Fibroblast of skin of scalp (primary cell): ENCODE results near the gene MATCAP1.
A peak's percentile ranks its signal among the peaks of the same experiment; 100 is the strongest.

Experiments used
- DNase-seq: peaks from one replicate; pipeline ENCODE4 v3.0.0-alpha.2; 2013

The MATCAP1 gene

DNA sequence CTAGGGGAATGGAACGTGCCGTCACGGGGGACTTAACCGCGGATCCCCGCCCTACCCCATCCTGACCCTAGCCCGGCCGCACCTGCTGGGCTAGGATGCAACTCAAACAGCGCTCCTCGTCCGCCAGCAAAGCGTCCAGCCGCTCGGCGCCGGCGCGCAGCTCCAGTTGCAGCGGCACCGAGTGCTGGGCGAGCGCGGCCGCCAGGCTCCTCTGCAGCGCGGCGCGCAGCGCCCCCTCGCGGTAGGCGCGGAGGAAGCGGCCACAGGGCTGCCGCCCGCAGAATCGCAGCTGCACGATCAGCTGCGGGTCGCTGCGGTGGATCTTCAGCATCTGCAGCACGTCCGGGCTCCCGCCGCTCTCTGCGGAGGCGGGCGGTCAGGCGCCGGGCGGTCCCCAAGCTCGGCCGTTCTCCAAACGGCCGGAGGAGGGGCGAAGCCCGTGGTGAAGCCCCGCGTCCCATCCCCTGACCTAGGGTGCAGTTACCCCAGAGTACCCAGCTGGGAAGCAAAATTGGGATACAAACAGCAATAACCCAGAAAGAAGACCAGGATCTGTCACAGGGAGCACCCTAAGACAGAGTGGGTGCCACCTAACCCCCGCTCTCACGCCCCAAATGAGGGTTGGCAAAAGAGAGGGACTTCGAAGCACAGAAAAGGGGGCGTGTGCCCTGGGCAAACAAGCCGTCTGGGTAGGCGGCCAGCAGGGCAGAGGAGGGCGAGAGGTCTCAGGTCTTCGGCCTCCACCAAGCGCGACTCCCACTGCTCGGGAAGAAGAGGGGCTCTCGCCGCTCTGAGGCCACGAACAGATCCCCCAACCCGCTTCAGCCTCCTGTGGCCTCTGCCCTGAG lies 28.2 kb downstream of the MATCAP1 start:
- DNase-seq = peak; percentile 65

DNA sequence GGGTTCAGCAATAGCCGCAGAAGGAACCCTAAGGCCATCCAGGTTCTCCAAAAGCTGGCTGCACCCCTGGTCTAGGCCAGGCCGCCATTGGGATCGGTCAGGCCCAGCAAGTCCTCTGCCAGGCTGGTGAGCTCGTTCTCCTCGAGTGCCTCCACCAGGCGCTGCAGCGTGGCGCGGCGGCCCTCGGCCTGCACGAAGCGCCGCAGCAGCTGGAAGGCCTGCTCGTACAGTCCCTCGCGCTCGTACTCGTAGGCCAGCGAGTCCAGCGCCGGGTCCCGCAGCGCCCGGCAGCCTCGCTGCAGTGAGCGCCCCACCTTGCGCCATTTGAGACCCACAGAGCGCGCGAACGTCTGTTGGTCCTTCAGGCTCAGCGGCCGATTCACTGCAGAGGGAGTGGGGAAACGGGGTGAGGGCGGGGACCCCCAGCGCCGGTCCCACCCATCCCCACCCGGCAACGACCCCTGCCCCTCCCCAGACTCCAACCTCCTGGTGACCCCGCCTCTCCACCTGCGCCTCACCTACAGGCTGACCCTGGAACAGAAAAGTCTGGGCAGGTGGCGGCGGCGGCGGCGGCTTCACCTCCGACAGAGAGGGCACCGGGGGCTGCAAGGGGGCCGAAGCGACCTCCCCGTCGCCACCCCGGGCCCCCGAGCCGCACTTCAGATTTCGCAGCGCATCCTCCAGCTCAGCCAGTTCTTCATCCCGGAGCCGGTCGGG lies 29.0 kb downstream of the MATCAP1 start:
- no peak for DNase-seq

DNA sequence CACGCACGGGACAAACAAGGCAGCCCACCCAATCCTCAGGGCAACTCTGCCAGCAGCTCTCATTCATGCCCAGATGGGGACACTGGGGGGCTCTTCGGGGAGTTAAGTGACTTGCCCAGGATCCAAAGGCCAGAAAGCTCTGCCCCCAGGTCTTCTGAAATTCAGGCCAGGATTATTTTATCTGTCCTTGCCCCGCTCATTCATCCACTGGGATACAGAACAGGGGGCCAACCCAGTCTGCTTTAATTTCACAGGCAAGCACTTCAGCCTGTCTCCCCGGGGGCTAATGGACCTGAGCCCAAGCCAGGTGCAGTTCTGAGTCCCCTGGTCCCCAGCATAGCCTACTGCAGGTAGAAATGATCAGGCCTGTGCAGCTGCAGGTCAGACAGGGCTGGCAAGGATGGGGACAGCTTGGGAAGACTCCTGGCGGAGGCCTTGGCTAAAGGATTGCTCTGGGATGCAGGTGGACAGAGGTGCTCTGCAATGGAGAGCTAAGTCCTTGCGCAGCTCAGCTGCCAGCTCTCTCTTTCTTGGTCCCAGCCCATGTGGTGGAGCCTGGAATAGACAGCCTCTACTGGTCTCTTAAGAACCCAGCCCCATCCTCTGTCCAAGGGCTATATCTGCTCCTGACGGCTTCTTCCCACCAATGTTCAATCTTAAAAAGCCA lies 32.2 kb downstream of the MATCAP1 start:
- DNase-seq = no peak

DNA sequence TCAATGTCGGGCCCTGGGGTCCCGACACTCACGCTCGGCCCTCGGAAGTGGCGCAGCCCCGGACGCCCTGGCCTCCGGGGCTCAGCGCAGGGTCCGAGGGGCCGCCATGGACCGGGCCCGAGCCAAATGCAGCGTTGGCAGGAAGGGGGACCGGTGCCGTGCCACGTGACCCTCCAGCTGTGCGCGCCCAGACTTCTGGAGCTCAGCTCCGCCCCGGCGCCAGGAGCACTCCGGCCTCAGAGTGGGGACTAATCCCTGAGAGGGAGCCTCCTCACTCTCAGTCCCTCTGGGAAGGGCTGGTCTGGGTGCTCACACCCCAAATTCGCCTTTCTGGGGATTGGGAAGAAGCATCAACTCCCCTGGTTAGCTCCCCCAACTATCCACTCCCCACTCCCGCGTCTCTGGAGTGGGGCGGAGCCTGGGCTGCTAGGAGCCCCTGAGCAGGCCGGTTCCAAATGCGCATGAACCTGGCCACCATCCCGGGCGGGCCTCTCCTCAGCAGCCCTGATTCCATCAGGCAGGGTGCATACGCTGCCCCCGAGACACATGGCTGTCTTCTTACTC lies 32.8 kb downstream of the MATCAP1 start, which contains the start of gene B3GNT9:
TSS of gene B3GNT9 (minus strand) at position 166 of the 564 bp plus-strand sequence. CDS start 513 bp downstream, outside the sequence.
- peak; percentile 76 for DNase-seq

DNA sequence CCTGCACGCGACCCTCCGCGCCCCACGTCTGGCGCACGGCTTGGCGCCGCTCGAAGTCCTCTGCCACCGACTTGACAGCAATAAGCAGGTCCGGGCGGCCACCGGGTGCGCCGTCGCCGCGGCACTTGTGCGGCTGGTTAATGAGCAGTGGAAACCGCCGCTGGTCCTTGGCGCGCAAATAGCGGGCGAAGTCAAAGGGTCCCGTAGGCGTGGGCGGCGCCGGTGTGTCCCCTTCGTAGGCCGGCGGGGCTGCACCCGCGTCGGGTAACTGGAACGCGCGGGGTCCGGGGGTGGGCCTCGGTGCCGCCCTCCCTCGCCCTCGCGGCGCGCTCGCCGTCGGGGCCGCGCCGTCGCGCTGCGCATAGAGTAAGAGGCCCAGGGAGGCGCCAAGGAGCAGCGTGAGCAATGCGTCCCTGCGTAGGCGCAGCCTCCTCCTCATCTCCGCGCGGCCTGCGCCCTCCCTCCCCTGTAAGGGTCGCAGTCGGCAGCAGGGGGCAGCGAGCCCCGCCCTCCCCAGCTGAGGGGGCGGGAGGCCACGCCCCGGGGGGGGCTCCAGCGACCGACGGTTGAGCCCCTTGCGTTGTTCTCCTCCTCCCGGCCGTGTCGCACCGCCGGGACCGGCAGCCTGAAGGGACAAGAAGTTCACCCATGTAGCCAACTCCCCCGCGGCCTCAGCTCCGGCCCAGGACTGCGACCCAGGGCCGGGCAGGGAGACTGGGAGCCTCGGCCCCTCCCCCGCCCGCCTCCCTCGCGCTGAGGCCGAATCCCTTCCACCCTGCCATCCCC lies 33.5 kb downstream of the MATCAP1 start:
- DNase-seq = peak; percentile 73

DNA sequence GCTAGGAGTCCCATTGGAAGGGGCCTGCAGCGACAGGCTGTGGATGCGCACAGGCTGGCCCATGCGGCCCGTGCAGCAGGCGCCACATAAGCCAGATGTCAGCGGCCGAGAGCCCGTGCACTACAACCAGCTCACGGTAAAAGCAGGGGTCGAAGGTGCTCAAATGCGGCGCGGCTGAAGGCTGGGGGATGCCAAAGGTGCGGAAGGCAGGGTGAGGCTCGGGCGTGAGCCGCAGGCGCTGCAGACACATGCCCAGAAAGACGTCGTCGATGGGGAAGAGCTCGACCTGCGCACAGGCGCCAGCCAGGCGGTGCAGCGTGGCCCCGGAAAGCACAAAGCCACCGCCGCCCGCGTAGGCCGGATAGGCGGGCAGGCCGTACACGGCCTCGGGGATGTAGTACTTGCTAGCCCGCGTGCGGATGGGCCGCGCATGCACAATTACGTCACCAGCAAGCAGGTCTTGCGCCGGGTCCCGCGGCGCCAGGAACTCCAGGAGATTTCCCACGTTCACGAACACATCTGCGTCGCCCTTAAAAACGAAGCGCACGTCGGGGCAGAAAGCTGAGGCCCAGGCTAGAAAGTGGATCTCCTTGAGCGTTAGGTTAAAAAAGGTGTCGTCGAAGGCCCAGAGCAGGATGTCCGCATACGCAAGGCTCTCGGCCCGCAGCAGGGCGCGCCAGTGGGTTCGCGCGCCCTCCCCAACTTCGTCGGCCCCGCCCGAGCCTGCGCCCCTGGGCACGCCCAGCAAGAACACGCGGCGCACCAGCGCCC lies 34.3 kb downstream of the MATCAP1 start:
- DNase-seq = no peak

DNA sequence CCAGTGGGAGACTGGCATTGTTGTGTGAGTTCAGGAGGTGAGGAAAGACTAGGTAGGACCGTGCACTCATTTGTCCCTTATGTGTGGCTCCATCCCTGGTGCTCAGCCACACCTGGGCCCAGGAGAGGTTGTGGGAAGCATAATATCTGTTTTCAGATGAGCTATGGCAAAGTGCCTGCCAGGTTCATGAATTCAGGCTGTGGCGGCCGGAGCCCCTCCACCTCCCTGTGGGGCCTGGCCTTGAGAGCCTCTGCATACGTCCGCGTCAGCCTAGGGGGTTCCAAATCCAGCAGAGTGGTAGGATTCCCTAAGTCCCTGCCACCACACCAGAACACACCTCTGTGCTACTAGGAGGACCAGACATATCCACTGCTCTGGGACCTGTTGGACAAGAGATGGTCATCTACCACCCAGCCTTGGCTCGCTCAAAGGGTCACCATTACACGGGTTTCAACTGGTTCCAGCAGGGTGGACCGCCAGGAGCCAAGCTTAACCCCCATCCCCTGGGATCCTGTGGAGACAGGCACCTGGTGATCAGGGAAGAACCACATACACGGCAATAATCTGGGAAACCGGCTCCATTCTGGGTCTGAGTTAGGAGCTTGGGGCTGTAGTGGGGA lies 35.0 kb downstream of the MATCAP1 start:
- no peak for DNase-seq

DNA sequence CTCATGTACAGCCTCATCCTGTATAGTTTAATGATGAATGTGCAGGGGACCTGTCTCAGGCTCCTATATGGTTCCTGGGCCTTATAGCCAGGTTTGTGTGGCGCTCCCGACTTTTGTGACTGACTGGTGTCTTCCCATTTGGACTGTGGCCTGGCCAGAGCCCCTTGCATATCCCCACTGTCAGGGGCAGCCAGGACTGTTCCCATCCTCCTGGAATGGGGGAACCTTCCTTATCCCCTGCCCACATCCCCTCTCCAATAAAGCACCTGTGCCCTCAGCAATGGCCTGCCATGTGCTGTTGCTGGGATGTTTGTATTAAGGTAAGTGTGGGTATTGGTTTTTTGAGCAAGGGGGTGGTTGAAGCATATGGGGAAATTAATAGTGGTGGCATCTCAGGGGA lies 35.5 kb downstream of the MATCAP1 start:
- DNase-seq = no peak

DNA sequence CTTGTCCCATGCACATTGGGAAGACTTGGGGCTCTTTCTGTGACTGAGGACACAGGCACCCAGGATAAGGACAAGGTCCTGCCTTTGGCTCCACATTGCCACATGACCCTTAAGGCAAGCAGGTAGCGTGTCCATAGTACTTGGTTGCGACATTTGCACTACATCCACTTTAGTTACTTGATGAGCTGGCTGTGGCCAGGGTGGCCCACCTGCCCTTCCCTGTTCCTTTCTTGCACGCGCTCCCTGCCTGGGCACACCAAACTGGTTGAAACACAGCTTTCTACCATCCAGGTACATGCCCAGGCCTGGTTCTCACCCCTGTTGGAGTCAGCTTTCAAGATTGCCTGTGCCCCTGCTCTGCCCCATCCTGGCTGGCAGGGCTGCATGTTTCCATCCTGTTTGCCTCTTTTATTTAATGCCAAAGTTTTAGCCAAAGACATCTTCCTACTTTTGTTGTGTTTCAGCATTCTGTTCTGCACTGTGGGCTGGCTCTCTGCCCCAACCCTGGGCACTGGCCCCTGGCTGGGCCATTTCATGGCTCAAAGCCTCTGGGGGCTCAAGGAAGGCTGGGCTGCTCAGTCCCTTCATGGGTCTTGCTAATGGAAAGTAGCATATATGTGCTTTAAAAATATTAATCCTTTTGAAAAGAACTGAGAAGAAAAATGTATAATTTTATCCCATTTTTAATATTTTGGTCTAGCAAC lies 36.2 kb downstream of the MATCAP1 start:
- no peak for DNase-seq

DNA sequence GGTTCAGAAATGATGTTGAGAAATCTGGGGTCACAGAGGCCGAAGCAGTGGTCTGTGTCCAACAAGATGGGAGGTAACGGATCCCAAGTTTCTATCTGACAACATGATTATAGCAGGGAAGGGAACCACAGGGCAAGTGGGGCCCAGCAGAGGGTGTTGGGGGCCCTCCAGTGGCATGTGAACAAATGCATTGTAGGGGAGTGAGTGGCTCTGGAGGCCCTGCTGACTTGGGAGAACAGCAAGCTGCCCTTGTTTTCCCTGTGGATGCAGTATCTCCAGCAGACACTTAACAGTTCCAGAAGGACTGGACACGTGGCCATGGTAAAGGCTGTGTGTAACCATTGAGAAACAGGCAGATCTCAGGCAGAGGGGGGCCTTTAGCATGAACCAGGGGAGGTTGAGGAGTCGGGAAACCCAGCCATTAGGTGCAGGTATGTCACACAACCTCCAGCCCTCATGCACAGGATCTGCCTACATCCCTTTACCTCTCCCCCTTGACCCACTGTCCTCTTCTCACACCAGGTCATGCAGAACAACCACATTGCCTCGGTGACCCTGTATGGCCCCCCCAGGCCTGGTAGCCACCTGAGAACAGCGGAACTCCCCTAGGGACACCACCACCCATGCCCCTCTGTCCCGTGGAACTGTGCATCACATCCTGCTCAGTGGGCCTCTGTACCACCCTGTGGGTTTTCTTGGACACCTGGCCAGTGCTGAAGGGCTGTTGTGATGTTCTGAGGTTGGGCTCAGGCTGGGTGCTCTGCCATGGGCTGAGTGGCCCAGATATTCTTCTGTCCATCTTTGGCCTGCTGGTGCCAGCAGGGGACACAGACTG lies 37.0 kb downstream of the MATCAP1 start:
- DNase-seq = no peak

DNA sequence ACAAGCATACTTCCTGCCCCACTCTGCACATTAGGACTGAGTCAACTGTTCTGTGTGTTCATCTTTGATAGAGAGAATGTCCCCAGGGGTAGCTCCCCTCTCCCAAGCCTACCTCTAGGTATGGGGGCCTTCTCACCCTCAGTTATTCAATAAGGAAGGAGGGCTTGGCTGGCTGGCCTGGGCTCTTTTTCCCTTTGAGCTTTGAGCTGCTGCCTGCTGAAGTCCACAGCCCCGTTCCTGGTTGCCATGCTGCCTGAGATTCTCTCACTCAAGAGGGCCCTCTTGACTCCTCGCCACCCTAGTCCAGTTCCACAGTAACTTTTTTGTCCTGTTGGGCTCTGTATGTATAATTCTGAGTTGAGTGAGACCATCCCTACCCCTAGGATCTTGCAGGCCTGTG lies 38.0 kb downstream of the MATCAP1 start:
- DNase-seq = no peak

DNA sequence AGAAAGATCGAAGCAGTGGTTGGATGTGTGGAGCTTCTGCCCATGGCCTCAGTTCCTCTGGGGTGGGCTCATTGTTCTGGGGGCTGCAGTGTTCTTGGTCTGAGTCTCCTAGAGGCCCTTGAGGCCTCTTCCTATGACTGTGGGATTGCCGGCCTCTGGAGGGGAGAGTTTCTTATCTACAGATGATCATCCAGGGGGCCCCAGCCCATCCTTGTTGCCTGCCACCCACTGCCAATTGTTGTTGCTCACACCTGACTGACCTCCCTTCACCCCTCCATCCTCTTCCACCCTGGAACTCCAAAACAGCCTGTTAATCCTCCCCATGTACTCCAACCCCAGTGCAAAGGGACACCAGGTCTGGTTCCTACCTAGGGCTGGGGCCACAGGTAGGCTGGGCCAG lies 38.8 kb downstream of the MATCAP1 start:
- no peak for DNase-seq

DNA sequence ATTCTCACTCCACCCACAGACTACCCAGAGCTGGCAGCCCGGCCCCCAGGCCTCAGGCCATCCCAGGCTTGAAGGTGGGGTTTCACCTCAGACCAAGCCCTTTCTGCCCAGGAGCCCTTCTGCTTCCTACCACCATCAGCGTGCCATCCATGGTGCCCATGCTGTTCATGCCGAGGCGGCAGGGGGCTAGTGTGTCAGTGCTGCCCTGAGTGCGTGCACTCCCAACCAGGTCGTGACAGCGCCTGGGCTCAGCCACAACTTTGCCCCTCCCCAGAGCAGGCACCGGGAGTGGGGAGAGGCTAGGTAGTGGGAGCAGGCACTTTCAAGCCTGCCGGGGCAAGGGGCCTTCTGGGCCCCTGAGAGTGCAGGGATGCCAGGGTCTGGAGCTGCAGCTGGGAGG lies 41.4 kb downstream of the MATCAP1 start:
- no peak for DNase-seq

DNA sequence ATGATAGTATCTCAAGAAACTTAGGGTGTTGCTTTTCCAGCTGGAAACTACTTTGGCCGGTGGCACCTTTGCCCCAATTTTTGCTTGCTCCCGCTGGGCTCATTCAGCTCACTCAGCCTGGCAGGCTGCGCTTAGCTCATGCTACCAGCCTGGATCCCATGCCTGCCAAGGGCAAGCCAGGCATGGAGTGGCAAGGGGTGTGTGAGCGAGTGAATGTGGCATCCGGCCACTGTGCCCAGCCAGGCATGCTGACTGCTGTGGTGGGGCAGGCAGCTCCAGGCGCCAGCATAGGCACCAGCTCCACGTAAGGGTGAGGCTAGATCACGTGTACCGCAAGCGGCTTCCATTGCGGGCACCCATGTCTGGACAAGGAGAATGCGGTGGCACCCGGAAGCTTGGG lies 42.4 kb downstream of the MATCAP1 start:
- no peak for DNase-seq

DNA sequence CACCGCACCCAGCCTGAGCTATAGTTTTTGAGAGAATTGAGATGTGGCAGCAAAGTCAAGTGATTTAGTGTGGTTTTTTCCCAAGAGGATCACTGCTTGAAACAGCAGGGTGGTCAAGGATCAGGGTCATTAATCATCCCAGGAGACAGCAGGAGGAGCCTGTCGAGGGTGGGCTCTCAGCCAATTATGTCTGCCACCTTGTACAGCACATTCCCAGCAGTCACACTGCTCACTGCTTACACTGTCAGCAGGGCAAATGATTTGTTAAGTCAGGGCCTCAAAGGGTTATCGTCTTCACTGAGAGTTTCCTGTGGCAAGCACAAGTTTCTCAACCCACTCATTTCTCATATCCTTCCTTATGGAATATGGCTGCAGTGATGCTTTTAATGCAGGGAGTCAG lies 46.2 kb downstream of the MATCAP1 start:
- no peak for DNase-seq

DNA sequence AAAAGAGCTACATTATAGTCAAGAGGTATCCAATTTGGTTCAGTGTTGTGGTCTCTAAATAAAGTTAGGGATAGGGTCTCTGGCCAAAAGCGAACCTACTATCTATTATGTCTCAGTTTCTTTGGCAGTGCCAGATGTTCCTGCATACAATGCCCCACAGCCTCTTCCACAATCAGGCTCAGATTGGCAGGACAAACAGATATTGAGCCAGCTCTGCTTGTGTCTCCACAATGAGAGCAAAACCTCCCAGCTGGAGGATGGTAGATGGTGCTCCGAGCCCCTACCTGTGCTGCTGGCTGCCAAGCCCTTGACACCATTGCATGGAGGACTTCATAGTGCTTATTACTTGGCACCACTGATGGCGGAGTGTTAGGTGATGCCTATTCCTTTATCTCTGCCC lies 54.3 kb downstream of the MATCAP1 start:
- DNase-seq = no peak

DNA sequence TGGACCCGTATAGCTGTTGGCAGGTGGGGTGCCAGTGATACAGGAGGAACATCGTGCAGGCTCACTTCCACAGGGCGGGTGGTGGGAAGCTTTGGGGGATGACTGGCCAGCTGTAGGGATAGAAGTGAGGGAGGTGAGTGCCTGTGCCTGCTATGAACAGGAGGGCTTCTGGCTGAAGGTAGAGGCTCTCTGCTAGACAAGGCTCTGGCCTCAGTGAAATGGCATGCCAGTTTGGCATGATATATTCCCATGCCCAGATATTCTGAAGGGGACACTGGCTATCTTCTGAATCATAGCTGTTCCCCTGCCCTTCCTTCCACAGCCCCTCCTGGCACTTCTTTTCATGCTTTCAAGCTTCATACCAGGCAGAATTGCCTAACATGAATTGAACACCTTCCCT lies 54.9 kb downstream of the MATCAP1 start:
- DNase-seq = no peak

DNA sequence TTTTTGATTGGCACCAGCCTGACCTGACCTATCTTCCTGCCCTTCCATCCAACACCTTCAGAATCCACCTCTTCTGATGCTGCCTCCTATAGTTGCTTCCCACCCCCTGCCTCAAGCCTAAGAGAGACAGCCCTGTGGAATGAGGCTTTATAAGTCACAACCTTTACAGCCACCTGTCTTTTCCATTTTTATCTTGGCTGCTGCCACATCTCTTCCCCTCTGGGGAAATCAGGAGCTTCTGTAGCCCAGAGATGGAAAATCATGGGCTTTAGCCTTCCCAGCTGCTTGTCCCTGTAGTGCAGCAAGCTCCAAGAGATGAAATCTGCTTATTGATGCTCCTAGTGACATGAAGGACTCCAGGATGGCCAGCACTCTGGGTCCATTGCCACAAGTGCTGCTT lies 55.3 kb downstream of the MATCAP1 start:
- DNase-seq = no peak
